Measurements from ENCODE around the gene DHH. TPM values are rescaled to one million over a fixed set of nuclear protein-coding genes. Genes with fewer than 3 reads are reported as not detected.

The DHH gene
- total RNA-seq: 0.65 and 1.1 TPM in 2 replicates

DNA sequence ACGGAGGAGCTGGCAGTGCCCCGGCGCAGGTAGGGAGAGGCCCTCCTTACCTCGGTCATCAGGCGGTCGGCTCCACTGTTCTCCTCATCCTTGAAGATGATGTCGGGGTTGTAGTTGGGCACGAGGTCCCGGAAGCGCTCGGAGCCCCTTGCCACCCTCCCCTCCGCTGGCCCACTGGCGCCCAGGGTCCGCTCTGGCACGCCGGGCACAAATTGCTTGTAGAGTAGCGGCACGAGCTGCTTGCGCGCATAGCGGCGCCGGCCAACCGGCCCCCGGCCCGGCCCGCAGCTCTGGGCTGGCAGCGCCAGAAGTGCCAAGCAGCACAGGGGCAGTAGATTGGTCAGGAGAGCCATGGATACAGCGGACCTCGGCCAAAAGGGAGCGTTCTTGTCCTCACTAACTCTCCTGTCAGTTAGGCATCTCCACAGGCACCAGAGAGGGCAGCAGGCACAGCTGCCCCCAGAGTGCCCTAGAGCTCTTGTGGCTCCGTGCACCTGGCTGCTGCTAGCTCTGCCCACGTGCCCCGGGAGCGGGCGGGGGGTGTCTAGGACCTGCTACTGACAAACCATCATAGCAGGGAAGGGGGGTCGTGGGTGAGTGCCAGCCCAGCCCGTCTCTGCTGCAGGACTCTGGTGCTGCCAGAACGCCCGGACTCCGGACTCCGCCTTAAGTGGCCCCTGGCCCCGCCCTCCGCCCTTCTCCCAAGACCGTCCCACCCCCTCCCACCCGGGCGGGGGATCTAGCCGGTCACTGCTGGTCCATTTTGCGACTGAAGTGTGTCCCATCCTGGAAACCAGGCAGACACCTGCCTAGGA lies at the start of gene DHH:
DHH (minus strand) TSS at position 642 of the 815 bp plus-strand sequence; CDS start at position 353, 289 bp downstream.

DNA sequence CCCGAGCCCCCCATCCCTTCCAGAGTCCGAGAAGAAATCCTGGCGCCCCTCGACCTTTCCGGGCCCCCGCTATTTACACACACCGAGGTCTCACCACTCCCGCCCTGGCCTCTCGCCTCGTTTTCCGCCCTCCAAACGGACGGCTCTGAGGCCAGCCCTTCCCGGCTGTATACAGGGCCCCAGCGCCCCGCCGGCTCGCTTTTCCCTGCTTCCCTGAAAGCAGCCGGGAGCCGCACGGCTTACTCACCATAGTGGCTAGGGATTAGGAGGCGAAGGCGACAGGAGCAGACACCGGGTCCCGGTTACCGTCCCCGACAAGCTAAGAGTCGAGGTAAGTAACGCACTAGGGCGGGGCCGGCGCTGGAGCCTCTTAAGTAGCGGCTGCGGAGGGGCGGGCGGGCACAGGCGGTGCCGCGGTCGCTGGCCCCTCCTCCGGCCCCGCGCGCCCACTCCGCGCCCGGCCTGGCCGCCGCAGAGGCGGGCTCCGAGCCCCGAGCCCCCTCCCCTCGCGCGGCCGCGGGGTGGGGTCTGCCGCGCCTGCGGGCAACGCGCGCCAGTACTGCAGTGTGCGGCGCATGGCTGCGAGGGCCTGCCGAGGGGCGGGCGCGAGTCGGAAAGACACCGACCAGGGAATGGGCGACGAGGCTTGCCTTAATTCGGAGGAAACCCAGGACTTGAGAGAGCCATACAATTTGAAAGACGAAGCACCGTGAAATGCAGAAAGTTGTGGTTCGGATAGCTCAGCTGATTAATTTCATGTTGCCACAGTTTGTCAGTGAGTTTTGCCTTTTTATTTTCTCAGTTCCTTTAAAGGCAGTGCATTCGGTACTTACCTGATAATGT lies 36.7 kb upstream of the DHH start, which contains the start of gene TUBA1B:
TUBA1B (minus strand) TSS at position 345 of the 843 bp plus-strand sequence; CDS start at position 250, 95 bp downstream.

DNA sequence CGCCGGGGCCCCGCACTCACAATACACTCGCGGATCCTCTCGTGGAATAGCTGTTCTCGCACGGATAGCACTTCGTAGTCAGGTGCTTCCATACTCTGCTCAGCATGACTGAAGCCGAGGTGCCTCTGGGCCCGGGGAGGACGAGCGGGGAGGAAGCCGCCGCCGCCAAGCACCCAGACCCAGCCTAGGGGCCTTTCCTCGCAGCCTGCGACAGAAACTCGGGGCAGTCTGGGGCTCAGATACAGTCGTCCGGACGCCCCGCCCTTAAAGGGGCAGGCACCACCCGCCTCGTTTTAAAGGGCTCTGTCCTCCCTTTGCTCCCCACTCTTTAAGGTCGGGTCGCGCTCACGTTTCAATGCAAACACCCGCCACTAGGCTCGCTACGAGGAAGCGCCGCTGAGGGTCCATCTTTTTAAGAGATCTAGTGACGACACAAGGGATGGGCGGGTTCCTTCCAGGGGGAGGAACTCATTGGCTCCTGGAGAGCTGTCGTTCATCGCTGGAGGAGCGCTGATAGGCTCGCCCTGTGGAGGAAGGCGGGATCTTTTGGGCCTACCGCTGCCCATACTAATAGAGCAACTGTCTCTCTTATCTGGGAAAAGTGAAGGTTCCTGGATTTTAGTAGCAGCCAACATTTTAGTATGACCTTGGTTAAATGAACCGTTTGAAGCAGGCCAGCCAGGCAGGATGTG lies 16.0 kb upstream of the DHH start, which contains the start of gene LMBR1L:
LMBR1L (minus strand) TSS at position 384 of the 692 bp plus-strand sequence; CDS start at position 92, 292 bp downstream.

DNA sequence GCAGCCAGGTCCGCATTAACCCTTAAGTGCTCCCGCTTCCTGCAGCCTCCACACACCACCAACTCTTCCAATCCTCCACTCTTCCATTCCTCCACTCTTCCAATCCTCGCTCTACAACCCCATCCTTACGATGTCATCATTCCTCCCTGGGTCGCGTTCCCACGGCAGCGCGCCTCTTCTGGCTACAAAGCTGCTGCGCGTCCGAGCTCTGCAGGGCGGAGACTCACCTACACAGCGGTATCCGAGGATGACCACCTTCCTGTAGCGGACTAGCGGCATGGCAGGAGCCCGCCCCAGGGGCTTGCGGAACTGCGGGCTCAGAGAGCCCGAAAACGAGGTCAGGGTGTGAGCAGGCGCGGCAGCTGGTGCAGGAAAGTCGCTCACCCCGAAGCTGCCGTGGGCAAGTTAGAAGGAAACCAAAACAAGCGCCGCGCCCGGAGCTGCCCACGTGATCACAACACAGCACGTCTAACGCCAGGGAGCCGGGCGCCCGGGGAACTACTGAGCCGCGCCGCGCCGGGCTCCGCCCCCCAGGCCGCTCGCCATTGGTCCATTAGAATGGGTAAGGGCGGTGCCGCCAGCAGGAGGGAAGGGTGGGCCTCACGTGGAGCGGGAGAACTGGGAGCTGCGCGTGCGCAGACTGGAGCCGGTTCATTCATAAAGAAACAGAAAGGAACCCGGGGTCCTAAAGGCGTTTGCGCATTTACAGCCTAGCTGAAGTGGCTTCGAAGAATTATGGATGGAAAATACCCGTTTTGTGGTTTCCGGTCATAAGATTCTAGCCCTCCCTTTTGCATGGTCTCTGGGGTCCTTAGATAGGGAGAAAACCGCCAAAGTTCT lies 24.9 kb downstream of the DHH start, which contains the start of gene RHEBL1:
RHEBL1 (minus strand) TSS at position 473 of the 840 bp plus-strand sequence; CDS start at position 279, 194 bp downstream.

GRCh38 chr12:49060237-49061156 lies 34.1 kb downstream of the DHH start, which contains the start of gene KMT2D:
Gene KMT2D (minus strand): TSS chr12:49060794. CDS start chr12:49055324, 5,470 bp downstream.

Other genes with a start within 250 kb of the DHH start
- gene DDX23, start 242.6 kb downstream of the DHH start, total RNA-seq: 84.2 and 143 TPM in 2 replicates
- 5.5 and 12.0 TPM in 2 replicates for gene RND1, start 228.9 kb downstream of the DHH start, total RNA-seq
- 7.9 and 11.6 TPM in 2 replicates for gene FKBP11, start 169.3 kb downstream of the DHH start, total RNA-seq
- 26.6 and 52.1 TPM in 2 replicates for gene ARF3, start 137.3 kb downstream of the DHH start, total RNA-seq
- gene WNT10B, start 123.1 kb downstream of the DHH start, total RNA-seq: 0.32 TPM in 1 of 2 replicates, not detected in the other
- not detected in 2 replicates for gene WNT1, start 116.5 kb downstream of the DHH start, total RNA-seq
- under 0.01 and 0.13 TPM in 2 replicates for gene DDN, start 95.4 kb downstream of the DHH start, total RNA-seq
- 34.6 and 38.8 TPM in 2 replicates for gene PRKAG1, start 76.0 kb downstream of the DHH start, total RNA-seq
- 33.4 and 120 TPM in 2 replicates for gene KMT2D, start 34.0 kb downstream of the DHH start, total RNA-seq
- gene RHEBL1, start 24.8 kb downstream of the DHH start, total RNA-seq: 1.4 and 2.6 TPM in 2 replicates
- gene LMBR1L, start 16.0 kb upstream of the DHH start, total RNA-seq: 85.2 and 85.6 TPM in 2 replicates
- 1,335 and 1,512 TPM in 2 replicates for gene TUBA1B, start 36.6 kb upstream of the DHH start, total RNA-seq
- 608 and 1,094 TPM in 2 replicates for gene TUBA1A, start 94.3 kb upstream of the DHH start, total RNA-seq
- gene TUBA1C, start 170.3 kb upstream of the DHH start, total RNA-seq: 160 and 163 TPM in 2 replicates
- gene PRPH, start 200.3 kb upstream of the DHH start, total RNA-seq: not detected in 2 replicates
- gene TROAP, start 228.5 kb upstream of the DHH start, total RNA-seq: 5.3 and 12.5 TPM in 2 replicates
- gene C1QL4, start 242.4 kb upstream of the DHH start, total RNA-seq: under 0.01 TPM in 1 of 2 replicates, not detected in the other